A549 (cell line): Measurements from ENCODE around the gene ZNF638. TPM values are rescaled to one million over a fixed set of nuclear protein-coding genes. Genes with fewer than 3 reads are reported as not detected.
"Not testable (repeated sequence)": the region's sequence is repeated elsewhere in the genome, so short reads cannot be mapped to it uniquely, and the experiment has no call there.

Source experiments
- ATAC-seq, 2 experiments: fragments of 200-7000 bp in 1 of 2; fragments of >200 bp in 1 of 2; cut with Nextera tagmentation in 1 of 2; cut with Tn5 transposase in 1 of 2; 3 replicates each; pipeline versions ENCODE4 v1.8.0 to v1.9.1; 2018 to 2020; ENCODE audit warnings: mild to moderate bottlenecking in 1 of 2, moderate library complexity in 1 of 2
- CTCF ChIA-PET: fragments of 300-600 bp; sonication (Branson Sonifier 250); formaldehyde crosslinking; extraction: SDS; loops from one replicate; lab custom pipeline; 2021; ENCODE audit warnings: antibody characterized with exemption, inconsistent platforms; lab: Yijun Ruan, JAX
- POLR2A ChIA-PET: fragments of 350-600 bp; formaldehyde crosslinking; extraction: SDS; loops from one replicate; lab custom pipeline; 2021; ENCODE audit warnings: antibody characterized with exemption, inconsistent platforms; lab: Yijun Ruan, JAX
- DNase-seq, 2 experiments: peaks; one replicate each; pipeline versions ENCODE4 v3.0.0 to v3.0.0-alpha.2; 2011 to 2016; ENCODE audit warnings: low read depth in 1 of 2, low spot score in 1 of 2
- FAIRE-seq: peaks from 2 replicates; lab custom pipeline; 2011; peaks lifted over from hg19 to GRCh38; lab: Jason Lieb, UNC
- H3K27ac ChIP-seq, 2 experiments: fragments of >200 bp; sonication (Bioruptor Twin); formaldehyde crosslinking; 3 replicates each; pipeline ENCODE4 v1.5.1; 2016 to 2017
- H3K4me1 ChIP-seq: fragments of >200 bp; sonication (Bioruptor Twin); formaldehyde crosslinking; 3 replicates; pipeline ENCODE4 v1.6.1; 2016
- H3K4me2 ChIP-seq: fragments of >200 bp; sonication (Bioruptor Twin); formaldehyde crosslinking; 3 replicates; pipeline ENCODE4 v1.6.1; 2016
- H3K4me3 ChIP-seq: fragments of >200 bp; sonication (Bioruptor Twin); formaldehyde crosslinking; 3 replicates; pipeline ENCODE4 v1.5.1; 2016
- H3K9me3 ChIP-seq: fragments of >200 bp; sonication (Bioruptor Twin); formaldehyde crosslinking; 3 replicates; pipeline ENCODE4 v1.6.1; 2016
- ATOH8 ChIP-seq: fragments of 250-450 bp; sonication (Bioruptor Pico); IDR thresholded peaks from 2 replicates; pipeline ENCODE4 v1.5.0; 2020; ENCODE audit warnings: low read depth, mild to moderate bottlenecking, moderate library complexity
- CEBPB ChIP-seq, 2 experiments: fragments of >200 bp in 1 of 2; sonication (Bioruptor Twin) in 1 of 2; formaldehyde crosslinking in 1 of 2; IDR thresholded peaks; 2 replicates each; pipeline ENCODE4 v1.6.1; 2012 to 2016
- CHD4 ChIP-seq: fragments of 200-600 bp; sonication (generic); IDR thresholded peaks from 2 replicates; pipeline ENCODE4 v1.6.1; 2016; ENCODE audit warnings: antibody characterized with exemption, mild to moderate bottlenecking, borderline replicate concordance
- ESRRA ChIP-seq: fragments of 150-350 bp; IDR thresholded peaks from 2 replicates; pipeline ENCODE4 v1.6.1; 2014; ENCODE audit warnings: mild to moderate bottlenecking, low read length, borderline replicate concordance
- HDAC2 ChIP-seq: fragments of 200-600 bp; sonication (generic); IDR thresholded peaks from 2 replicates; pipeline ENCODE4 v1.6.1; 2016
- HOXB5 ChIP-seq: fragments of 250-450 bp; sonication (Bioruptor Pico); IDR thresholded peaks from 2 replicates; pipeline ENCODE4 v1.5.0; 2020; ENCODE audit warnings: mild to moderate bottlenecking, moderate library complexity
- JUN ChIP-seq, 2 experiments: fragments of >200 bp; sonication (Bioruptor Twin); formaldehyde crosslinking; IDR thresholded peaks; 2 replicates in 1 of 2; 3 replicates in 1 of 2; pipeline ENCODE4 v1.6.1; 2016 to 2017
- JUNB ChIP-seq: fragments of >200 bp; sonication (Bioruptor Twin); formaldehyde crosslinking; IDR thresholded peaks from 2 replicates; pipeline ENCODE4 v1.6.1; 2016
- KDM1A ChIP-seq: fragments of 200-600 bp; sonication (generic); IDR thresholded peaks from 2 replicates; pipeline ENCODE4 v1.6.1; 2016; ENCODE audit warnings: low read depth, mild to moderate bottlenecking
- MAFK ChIP-seq: fragments of 450-650 bp; IDR thresholded peaks from 2 replicates; pipeline ENCODE4 v1.6.1; 2014; ENCODE audit not compliant: partially characterized antibody
- PBX3 ChIP-seq: IDR thresholded peaks from 2 replicates; pipeline ENCODE4 v1.6.1; 2012
- PHF8 ChIP-seq: fragments of 200-600 bp; sonication (generic); IDR thresholded peaks from 2 replicates; pipeline ENCODE4 v1.6.1; 2016; ENCODE audit warnings: low read depth, mild to moderate bottlenecking, antibody characterized with exemption, moderate library complexity, borderline replicate concordance
- RNF2 ChIP-seq: fragments of 200-600 bp; sonication (generic); IDR thresholded peaks from 2 replicates; pipeline ENCODE4 v1.6.1; 2016; ENCODE audit warnings: low read depth, mild to moderate bottlenecking, antibody characterized with exemption, moderate library complexity, borderline replicate concordance
- SREBF2 ChIP-seq: fragments of 450-650 bp; IDR thresholded peaks from 2 replicates; pipeline ENCODE4 v1.6.1; 2014; ENCODE audit warnings: mild to moderate bottlenecking, moderate library complexity
- TFCP2L1 ChIP-seq: fragments of 250-450 bp; sonication (Bioruptor Pico); IDR thresholded peaks from 2 replicates; pipeline ENCODE4 v1.5.0; 2021; ENCODE audit warnings: mild to moderate bottlenecking
- TP53 ChIP-seq: fragments of 250-450 bp; sonication (Bioruptor Pico); IDR thresholded peaks from 2 replicates; pipeline ENCODE4 v1.5.0; 2021; ENCODE audit warnings: mild to moderate bottlenecking, moderate library complexity
- WGBS: methylation state at CpG from one replicate; pipeline ENCODE4 v1.1.6; 2017; ENCODE audit errors: missing lambda C conversion rate; 5-methylcytosine and 5-hydroxymethylcytosine counted together
- polyA plus RNA-seq, 4 experiments: library from polyadenylated mRNA; depleted of rRNA in 3 of 4; stranded (reverse); fragments of >200 nt; fragmentation: RNase III in 1 of 4; extraction: RNeasy Plus Mini Kit Qiagen cat#74134 plus additional on column Dnase treatment in 1 of 4; gene quantifications; 2 replicates in 3 of 4; 3 replicates in 1 of 4; pipeline ENCODE4 v1.2.3, GENCODE V29; 2011 to 2017
- TF ChIP-seq, protein P1 (sequence below): fragments of 450-650 bp; IDR thresholded peaks from 2 replicates; pipeline ENCODE4 v1.6.1; 2014; ENCODE audit warnings: antibody characterized with exemption

Gene ZNF638
- polyA plus RNA-seq, 2 of the 4 experiments (the other 2 are of a cell fraction): 74.2 to 160 TPM

DNA sequence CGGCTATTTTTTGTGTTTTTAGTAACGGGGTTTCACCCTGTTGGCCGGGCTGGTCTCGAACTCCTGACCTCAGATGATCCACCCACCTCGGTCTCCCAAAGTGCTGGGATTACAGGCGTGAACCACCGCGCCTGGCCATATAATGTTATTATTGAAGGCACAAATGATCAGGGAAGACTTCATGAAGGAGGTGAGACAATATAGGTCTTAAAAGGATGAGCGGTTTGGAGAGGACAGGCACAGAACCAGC, 326 bp upstream of the ZNF638 start:
- peak overlapping the region; percentile 70 for H3K4me2 ChIP-seq
- H3K9me3 ChIP-seq, DNase-seq, ATAC-seq, FAIRE-seq: not testable (repeated sequence)
- peaks cover 23% of the 10 kb centered on the region for H3K4me1 ChIP-seq
- peak overlapping the region; percentile 32 to 96; a peak in 4 of 6 replicates for H3K27ac ChIP-seq
- CTCF ChIA-PET: interaction anchor here (0.6 to 4.6 kb wide), 50 partner anchors 9 to 1882 kb away, joined by 3 to 41 read pairs (median 4); partner anchors contain the start of gene PAIP2B
- POLR2A ChIA-PET: interaction anchor here (0.6 to 2.5 kb wide), 20 partner anchors 8 to 263 kb away, joined by 3 to 25 read pairs (median 4); partner anchors contain the start of genes MCEE, MPHOSPH10, NAGK and PAIP2B
- peak; percentile 100; the same call in 1 of the 2 replicates for TF ChIP-seq CHD4
- peak; percentile 60; the same call in 1 of the 2 replicates for TF ChIP-seq HDAC2
- TF ChIP-seq KDM1A: peak; percentile 91
- WGBS: under 1% methylated on average over 9 of the region's 9 CpGs
- H3K4me3 ChIP-seq: peak overlapping the region; percentile 89

- peak overlapping the region; percentile 97 for H3K4me2 ChIP-seq
- POLR2A ChIA-PET: interaction anchor here (1.2 to 2.5 kb wide), 6 partner anchors 12 to 264 kb away, joined by 4 to 25 read pairs (median 10); partner anchors contain the start of genes NAGK and PAIP2B
- no peak for DNase-seq
- peaks cover 32% of the 10 kb centered on the region for H3K4me1 ChIP-seq
- peak overlapping the region; percentile 88 to 96 for H3K27ac ChIP-seq
- no peak for FAIRE-seq
- no peak for ATAC-seq
- H3K9me3 ChIP-seq: no peaks in the 10 kb centered on the region
- no peak for TF ChIP-seq RNF2
- no peak for TF ChIP-seq HOXB5 (CRISPR knock-in tag)
- TF ChIP-seq ESRRA: no peak
- TF ChIP-seq TFCP2L1 (CRISPR knock-in tag): no peak
- TF ChIP-seq, all 56 proteins: peak for 0
- H3K4me3 ChIP-seq: peak overlapping the region; percentile 89
- whole genome bisulfite sequencing: under 1% methylated on average over 6 of the region's 6 CpGs
- CTCF ChIA-PET: interaction anchor here (1.0 to 4.6 kb wide), 9 partner anchors 11 to 178 kb away, joined by 3 to 41 read pairs (median 6); no protein-coding TSS in a partner anchor
Observed at GRCh38 chr2:71332435-71332796, 834 bp downstream of the ZNF638 start.

- H3K4me1 ChIP-seq: peaks cover 32% of the 10 kb centered on the region
Observed at GRCh38 chr2:71333619-71334018, 2.0 kb downstream of the ZNF638 start.

GRCh38 chr2:71336384-71336783, 4.8 kb downstream of the ZNF638 start:
- POLR2A ChIA-PET: no interaction called here
- CTCF ChIA-PET: interaction anchor here (0.7 to 1.3 kb wide), 2 partner anchors 10 to 174 kb away, joined by 3 read pairs; no protein-coding TSS in a partner anchor
- ATAC-seq: no peak
- TF ChIP-seq PHF8: no peak
- no peak for TF ChIP-seq ATOH8
- TF ChIP-seq HOXB5 (CRISPR knock-in tag): no peak
- TF ChIP-seq JUNB: no peak
- no peak for TF ChIP-seq JUN (IDR thresholded peaks at IDR 0.05)
- Histone ChIP-seq H3K4me3 (no peak overlapping the region), H3K9me3 (no peaks in the 10 kb centered on the region), H3K4me2 (peak overlapping the region; percentile 17; the same call in 2 of the 3 replicates), H3K27ac (no peak overlapping the region), H3K4me1 (peaks cover 35% of the 10 kb centered on the region)
- FAIRE-seq: no peak
- no peak for DNase-seq
- 68% methylated on average over 2 of the region's 2 CpGs for WGBS

More at GRCh38 chr2:71333619-71334018, 2.0 kb downstream of the ZNF638 start:
- CTCF ChIA-PET: interaction anchor here (1.4 to 4.6 kb wide), 4 partner anchors 34 to 177 kb away, joined by 4 to 41 read pairs (median 21); no protein-coding TSS in a partner anchor
- POLR2A ChIA-PET: interaction anchor here (1.2 kb wide), 1 partner anchor 36 kb away, joined by 3 read pairs; no protein-coding TSS in a partner anchor
- Histone ChIP-seq H3K4me3 (peak overlapping the region; percentile 89), H3K27ac (no peak overlapping the region), H3K9me3 (no peaks in the 10 kb centered on the region), H3K4me2 (peak overlapping the region; percentile 97)
- ATAC-seq: no peak
- 91% methylated on average over 3 of the region's 3 CpGs for WGBS
- no peak for DNase-seq
- FAIRE-seq: no peak
- TF ChIP-seq MAFK: peak; percentile 64
- TF ChIP-seq, protein P1, sequence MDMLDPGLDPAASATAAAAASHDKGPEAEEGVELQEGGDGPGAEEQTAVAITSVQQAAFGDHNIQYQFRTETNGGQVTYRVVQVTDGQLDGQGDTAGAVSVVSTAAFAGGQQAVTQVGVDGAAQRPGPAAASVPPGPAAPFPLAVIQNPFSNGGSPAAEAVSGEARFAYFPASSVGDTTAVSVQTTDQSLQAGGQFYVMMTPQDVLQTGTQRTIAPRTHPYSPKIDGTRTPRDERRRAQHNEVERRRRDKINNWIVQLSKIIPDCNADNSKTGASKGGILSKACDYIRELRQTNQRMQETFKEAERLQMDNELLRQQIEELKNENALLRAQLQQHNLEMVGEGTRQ: no peak
- TF ChIP-seq, all 56 proteins: peak for 1

DNA sequence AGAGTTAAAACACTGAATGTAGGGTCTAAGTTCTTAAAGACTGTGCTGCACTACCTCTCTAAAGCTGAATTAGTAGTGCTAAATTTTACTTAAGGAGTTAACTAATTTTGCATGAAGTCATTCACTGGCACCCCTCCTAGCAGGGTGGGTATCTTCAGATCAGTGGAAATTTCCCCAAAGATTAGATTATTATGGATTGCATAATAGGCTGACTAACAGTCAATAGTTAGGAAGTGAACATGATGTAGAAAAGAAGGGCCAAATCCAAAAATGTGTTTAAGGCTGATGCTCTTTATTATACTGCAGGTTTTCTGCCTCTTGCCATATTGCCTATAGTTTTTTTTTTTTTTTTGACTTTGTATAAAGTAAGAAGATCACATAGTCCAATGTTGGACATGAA, 5.2 kb downstream of the ZNF638 start:
- no peak overlapping the region for H3K27ac ChIP-seq
- TF ChIP-seq RNF2 (no peak), MAFK (no peak), PBX3 (no peak), TP53 (CRISPR knock-in tag) (no peak), SREBF2 (no peak), CEBPB (IDR thresholded peaks at IDR 0.05) (peak; percentile 55 to 60; a peak in 2 of 4 replicates)
- H3K4me2 ChIP-seq: peak overlapping the region; percentile 17; the same call in 2 of the 3 replicates
- ATAC-seq (no peak), DNase-seq (no peak), FAIRE-seq (no peak)
- H3K9me3 ChIP-seq: no peaks in the 10 kb centered on the region
- no peak overlapping the region for H3K4me3 ChIP-seq
- peaks cover 35% of the 10 kb centered on the region for H3K4me1 ChIP-seq
- POLR2A ChIA-PET: no interaction called here
- CTCF ChIA-PET: interaction anchor here (1.3 kb wide), 1 partner anchor 174 kb away, joined by 3 read pairs; no protein-coding TSS in a partner anchor
